AG08396 (cell line): ENCODE results near the gene GID8.

Source experiments
- DNase-seq: peaks from one replicate; pipeline ENCODE4 v3.0.0; 2012; ENCODE audit warnings: low spot score, mixed read lengths

The GID8 gene

DNA sequence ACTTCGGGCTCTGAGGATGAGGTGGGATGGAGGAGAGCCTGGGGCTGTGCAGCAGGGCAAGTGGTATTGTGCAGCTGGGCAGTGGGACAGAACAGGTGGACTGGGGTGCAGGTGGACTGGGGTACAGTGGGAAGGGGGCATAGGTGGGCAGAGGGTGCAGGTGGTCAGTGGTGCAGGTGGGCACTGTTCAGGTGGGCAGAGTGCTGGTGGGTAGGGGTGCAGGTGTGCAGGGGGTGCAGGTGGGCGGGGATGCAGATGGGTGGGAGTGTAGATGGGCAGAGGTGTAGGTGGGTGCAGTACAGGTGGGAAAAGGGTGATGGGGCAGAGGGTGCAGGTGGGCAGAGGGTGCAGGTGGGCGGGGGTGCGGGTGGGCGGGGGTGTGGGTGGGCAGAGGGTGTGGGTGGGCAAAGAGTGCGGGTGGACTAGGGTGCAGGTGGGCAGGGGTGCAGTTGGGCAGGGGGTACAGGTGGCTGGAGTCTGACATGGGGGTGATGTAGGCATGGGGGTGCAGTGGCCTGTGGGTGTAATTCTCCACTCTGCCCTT is 48.4 kb downstream of the GID8 start:
- DNase-seq: no peak

DNA sequence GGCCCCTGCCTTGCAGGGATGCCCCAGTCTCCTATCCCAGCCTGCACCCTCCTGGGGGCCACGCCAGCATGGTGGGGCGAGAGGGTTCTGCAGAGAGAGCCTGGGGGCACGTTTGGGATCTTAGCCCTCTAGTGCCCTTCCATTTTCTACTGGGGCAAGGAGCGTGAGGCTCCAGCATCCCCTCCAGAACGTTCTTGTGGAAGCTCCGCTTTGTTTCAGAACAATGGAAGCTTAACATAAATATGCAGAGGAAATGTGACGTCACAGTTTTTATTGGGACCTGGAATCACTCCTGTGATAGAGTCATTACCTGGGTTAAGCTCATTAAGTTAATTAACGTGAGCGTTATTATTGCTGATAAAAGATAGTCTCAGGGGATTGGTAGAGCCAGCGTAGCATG is 49.2 kb downstream of the GID8 start:
- no peak for DNase-seq

DNA sequence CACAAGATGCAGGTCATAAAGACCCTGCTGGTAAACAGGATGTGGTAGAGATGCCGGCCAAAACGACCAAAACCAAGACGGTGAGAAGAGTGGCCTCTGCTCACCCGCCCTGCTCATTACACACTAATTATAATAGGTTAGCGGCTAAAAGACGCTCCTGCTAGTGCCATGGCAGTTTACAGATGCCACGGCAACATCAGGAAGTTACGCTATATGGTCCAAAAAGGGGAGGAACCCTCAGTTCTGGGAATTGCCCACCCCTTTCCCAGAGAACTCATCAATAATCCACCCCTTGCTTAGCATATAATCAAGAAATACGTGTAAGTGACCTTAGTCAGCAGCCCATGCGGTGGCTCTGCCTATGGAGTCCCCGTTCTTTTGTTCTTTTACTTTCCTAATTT is 51.3 kb downstream of the GID8 start:
- DNase-seq: no peak

DNA sequence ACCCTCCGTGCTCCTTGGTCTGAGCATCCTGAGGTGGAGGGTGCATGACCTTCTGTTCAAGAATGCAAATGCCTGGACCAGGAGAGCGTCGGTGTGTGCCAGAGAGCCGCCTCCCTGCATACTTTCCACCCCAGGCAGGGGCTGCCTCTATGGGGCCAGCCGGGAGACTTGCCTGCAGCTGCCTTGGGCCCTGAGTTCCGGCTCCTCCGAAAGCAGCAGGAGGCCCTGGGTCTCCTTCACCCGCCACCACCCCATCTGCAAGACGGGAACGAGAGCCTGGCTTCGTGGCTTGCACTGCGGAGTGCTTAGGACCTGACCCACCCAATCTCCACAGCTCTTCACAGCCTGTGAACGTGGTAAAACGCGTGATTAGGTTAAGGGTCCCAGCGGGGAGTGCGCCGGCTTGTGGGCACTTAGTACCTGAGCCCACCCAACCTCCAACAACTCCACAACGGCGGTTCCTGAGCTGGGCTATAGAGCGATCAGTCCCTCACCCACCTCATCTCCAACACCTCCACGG is 52.4 kb downstream of the GID8 start:
- no peak for DNase-seq

DNA sequence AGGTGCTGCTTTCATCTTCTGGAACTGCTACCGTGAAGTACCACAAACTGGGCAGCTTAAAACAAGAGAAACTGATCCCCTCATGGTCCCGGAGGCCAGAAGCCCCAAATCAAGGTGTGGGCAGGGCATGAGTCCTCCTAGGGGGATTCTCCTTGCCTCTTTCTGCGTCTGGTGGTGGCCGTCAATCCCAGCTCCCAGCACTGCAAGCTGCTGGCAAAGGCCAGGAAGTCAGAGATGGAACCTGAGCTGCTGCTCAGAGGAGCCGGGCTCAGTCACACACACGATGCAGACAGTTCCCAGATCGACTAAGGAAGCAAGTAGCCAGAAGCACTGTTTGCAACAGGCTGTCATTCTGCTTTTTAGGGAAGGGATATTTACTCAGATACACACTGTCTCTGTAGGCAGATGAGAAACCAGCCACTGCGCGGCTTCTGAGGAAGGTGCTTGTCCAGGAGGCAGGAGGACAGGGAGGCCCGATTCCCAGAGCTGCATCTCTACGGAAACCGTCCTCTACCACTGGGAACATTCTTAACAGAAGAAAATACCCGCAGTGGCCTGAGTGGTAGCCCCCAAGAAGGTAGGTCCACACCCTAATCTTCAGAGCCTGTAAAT is 53.4 kb downstream of the GID8 start:
- DNase-seq: no peak

DNA sequence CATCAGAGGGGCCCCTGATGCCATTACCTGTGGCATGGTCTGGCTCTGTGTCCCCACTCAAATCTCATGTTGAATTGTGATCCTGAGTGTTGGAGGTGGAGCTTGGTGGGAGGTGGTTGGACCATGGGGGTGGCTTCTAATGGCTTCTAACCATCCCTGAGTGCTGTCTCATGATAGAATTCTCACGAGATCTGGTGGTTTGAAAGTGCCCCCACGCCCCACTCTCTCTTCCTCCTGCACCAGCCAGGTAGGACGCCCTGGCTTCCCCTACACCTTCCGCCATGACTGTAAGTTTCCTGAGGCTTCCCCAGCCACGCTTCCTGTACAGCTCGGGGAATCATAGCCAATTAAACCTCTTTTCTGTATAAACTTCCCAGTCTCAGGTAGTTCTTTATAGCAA is 53.9 kb downstream of the GID8 start:
- no peak for DNase-seq

DNA sequence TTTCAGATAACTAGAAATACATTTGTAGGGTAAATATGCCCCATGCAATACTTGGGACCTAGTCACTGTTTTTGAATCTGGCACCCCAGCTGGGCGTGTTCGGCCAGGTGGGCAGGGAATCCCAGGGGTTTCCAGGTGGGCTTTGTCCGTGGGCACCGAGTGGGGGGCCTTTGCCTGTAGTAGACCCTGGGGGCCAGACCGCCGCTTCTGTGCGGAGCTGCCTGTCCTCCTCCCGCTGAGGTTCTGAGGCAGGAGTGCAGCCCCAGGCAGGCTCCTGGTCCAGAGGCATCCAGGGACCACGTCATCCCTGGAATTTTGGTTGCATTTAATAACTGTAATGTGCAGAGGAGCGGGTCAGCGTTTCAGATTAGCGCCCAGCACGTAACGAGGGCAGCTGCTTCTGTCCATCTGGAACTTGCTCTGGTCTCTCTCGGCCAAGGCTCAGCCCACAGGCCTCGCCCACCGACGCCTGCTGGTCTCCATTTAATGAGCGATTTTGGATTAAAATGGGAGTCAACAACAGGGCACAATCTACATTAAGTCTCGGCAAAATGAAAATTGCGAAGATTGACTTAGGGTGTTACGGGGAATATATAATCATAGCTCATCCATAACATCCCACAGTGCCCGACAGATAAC is 56.0 kb downstream of the GID8 start:
- DNase-seq: no peak

DNA sequence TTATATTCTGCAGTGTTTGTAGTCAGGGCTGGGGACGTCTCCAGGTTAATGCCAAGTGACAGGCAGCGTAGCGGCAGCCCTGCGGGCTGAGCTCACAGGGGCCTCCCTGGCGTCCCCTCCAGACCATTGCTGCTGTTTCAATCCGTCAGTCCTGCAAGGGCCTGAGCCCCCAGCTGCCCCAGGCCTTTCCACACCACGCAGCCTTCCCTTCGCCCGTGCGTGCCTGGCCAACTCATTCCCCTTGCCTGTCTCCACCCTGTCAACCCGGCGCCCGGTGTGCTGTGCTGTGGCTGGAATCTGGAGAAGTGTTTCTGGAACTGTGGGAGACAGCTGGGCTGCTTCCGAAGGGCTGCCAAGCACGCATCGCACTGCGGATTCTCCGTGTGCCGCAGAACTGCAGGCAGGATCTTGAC is 56.9 kb downstream of the GID8 start:
- DNase-seq: no peak

DNA sequence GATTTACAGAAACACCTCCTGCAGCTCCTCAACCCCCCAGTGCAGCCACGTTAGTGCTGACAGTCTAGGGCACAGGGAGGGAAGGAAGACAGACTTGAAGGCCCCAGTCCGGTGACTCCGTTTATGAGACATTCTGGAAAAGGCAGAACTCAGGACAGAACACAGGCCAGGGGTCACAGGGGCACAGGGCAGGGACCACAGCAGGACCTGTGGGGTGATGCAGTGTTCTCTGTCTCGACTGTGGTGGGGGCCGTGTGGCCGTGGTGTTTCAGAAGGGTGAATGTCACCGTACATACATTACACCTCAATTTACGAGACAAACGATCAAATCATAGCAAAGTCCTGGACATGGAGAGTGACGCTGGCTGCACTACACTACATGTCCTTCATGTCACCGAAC is 57.5 kb downstream of the GID8 start:
- DNase-seq: no peak

DNA sequence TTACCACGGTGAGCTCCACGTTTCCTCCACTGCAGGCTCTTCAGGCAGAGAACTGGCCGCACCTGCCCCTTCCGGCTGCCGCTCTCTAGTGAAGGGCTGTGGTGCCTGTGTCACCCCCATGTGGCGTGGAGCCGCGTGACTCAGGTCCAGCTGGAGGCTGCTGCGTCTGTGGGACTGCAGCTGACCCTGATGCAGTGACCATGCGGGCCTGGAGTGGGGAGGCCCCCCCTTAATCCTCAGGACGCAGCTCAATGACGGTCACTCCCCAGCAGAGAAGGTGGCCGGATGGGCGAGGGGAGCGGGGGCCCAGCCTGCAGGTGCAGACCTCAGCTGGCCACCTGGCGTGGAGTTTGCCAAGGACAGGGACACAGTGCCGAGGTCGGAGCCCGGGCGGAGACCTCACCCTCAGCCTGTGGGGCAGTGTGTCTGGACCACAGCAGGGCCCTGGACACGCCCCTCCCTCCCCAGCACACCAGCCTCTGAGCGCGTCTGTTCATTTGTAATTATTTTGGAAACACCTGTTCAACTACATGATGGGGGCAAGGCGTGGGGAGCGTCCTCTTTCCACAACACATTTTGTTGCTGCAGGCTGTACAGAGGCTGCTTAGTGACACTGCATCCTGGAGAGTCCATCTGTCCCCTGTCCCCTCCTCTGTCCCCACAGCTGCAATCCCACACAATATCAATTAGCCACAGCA is 58.1 kb downstream of the GID8 start:
- no peak for DNase-seq

DNA sequence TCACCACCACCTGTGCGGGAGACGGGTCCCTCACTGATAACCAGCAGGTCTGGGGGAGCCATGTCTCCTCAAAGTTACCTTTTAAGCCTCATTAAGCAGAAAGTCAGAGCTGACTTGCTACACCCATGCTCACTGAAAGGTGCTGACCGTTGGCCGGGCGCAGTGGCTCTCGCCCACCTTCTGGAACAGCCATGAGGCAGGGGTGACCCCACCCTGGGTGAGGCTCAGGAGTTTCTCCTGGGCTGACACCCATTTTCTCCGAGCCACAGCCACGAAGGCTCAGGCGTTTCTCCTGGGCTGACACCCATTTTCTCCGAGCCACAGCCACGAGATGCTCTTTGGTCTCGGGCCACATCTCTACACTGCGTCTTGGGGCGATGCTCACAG is 58.6 kb downstream of the GID8 start:
- no peak for DNase-seq

DNA sequence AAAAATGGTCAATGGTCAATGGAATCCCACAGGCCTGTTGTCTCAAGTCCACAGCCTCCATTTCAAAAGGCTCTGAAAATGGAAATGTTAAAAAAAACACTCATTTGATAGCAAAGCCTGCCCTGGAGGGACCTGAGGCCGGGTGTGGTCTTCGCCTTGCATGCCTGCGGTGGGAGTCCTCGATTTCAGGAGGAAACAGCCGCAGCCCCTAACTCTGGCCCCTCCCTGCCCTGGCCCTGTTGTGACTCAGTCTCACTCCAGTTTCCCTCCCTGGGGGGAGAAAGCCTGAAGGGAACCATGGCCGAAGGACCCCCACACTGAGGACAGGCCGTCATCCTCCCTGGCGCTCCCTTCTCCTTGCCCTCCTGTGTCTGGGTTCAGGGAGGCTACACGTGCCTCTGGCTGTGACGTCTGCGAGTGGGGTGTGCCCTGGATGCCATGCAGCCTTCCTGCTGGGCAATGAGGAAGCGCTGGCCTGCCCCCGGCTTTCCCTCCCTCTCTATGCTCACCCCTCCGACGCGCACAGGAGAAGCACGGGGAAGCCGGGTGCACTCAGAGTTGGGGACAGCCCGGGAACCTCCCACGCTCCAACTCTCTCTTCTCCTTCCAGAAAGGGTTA is 59.6 kb downstream of the GID8 start:
- DNase-seq: no peak
